BLaER1 (cell line): ENCODE measurements around the gene FCHSD2.

Experiments used
- H3K27ac ChIP-seq: shearing (Covaris generic); formaldehyde crosslinking; 2 replicates; pipeline ENCODE4 v1.8.1; 2022
- H3K27me3 ChIP-seq: shearing (Covaris generic); formaldehyde crosslinking; 2 replicates; pipeline ENCODE4 v1.8.1; 2022
- H3K36me3 ChIP-seq: shearing (Covaris generic); formaldehyde crosslinking; 2 replicates; pipeline ENCODE4 v1.8.1; 2022
- H3K4me1 ChIP-seq: shearing (Covaris generic); formaldehyde crosslinking; 2 replicates; pipeline ENCODE4 v1.8.1; 2022
- H3K4me2 ChIP-seq: shearing (Covaris generic); formaldehyde crosslinking; 2 replicates; pipeline ENCODE4 v1.8.1; 2022
- H3K4me3 ChIP-seq: shearing (Covaris generic); formaldehyde crosslinking; 2 replicates; pipeline ENCODE4 v1.8.1; 2022
- H3K9ac ChIP-seq: shearing (Covaris generic); formaldehyde crosslinking; 2 replicates; pipeline ENCODE4 v1.8.1; 2022
- H3K9me3 ChIP-seq: shearing (Covaris generic); formaldehyde crosslinking; 2 replicates; pipeline ENCODE4 v1.8.1; 2022
- H4K20me1 ChIP-seq: shearing (Covaris generic); formaldehyde crosslinking; 2 replicates; pipeline ENCODE4 v1.8.1; 2022
- Cebpa-rat ChIP-seq: shearing (Covaris generic); IDR thresholded peaks from 2 replicates; pipeline ENCODE4 v1.8.1; 2022

FCHSD2 gene

GRCh38 chr11:73184953-73185671, 43.0 kb upstream of the FCHSD2 start:
- no peaks in the 10 kb centered on the region for H4K20me1 ChIP-seq
- H3K4me2 ChIP-seq = peak overlapping the region; percentile 56
- no peaks in the 10 kb centered on the region for H3K27me3 ChIP-seq
- H3K36me3 ChIP-seq = no peaks in the 10 kb centered on the region
- H3K4me1 ChIP-seq = peaks cover 43% of the 10 kb centered on the region
- H3K9ac ChIP-seq = no peak overlapping the region
- no peaks in the 10 kb centered on the region for H3K9me3 ChIP-seq
- no peak overlapping the region for H3K27ac ChIP-seq
- H3K4me3 ChIP-seq = no peak overlapping the region
- no peak for TF ChIP-seq Cebpa-rat

DNA sequence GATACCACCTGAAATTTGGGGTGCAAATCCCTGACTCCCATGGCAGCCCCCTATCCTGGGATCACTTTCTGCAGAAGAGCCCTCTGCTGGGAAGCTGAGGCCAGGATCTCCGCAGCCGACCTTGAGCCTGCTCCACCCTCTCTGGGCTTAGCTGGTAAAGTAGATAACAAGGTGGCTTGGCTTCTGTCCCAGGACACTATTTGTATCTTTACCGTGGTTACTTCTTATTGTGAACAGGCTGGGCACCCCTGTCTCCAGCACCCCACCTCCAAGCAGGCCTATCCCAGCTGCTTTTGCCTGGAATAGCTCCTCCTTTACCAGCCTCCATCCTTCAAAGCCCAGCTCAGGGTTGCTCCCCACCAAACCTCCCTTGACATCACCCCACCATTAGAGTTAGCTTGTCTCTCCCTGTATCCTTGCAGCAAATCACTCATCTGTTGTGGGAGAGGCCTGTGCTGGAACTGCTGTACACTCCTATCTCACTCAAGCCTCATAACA, 40.8 kb upstream of the FCHSD2 start:
- no peak overlapping the region for H3K4me3 ChIP-seq
- H3K4me2 ChIP-seq = no peak overlapping the region
- no peak for TF ChIP-seq Cebpa-rat
- H3K36me3 ChIP-seq = no peaks in the 10 kb centered on the region
- H3K9ac ChIP-seq = no peak overlapping the region
- H4K20me1 ChIP-seq = no peaks in the 10 kb centered on the region
- H3K9me3 ChIP-seq = no peaks in the 10 kb centered on the region
- peaks cover 23% of the 10 kb centered on the region for H3K4me1 ChIP-seq
- H3K27me3 ChIP-seq = no peaks in the 10 kb centered on the region
- H3K27ac ChIP-seq = no peak overlapping the region

DNA sequence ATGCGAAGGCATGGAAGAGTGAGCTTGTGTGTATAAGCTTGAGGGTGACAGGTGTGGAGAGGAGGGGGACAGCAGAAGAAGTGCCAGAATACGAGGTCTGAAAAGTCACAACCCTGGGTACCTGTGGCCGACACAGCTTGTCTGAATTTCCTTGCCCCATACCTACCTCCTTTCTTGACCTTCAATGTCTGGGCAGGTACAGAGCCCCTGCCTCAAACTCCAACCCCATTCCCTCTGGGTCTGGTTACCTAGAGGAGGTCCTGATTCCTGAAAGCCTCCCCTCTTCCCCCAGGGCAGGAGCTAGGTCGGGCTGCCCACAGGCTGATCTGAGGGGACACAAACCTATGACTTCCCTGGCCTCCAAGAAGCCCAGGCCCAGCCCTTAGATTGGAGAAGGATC, 36.6 kb upstream of the FCHSD2 start:
- Histone ChIP-seq H4K20me1 (no peaks in the 10 kb centered on the region), H3K9ac (no peak overlapping the region), H3K36me3 (no peaks in the 10 kb centered on the region), H3K4me1 (peaks cover 32% of the 10 kb centered on the region), H3K27me3 (no peaks in the 10 kb centered on the region), H3K9me3 (no peaks in the 10 kb centered on the region), H3K4me2 (no peak overlapping the region), H3K4me3 (no peak overlapping the region), H3K27ac (no peak overlapping the region)
- no peak for TF ChIP-seq Cebpa-rat

GRCh38 chr11:73177778-73178539, 35.8 kb upstream of the FCHSD2 start:
- Histone ChIP-seq H3K9me3 (no peaks in the 10 kb centered on the region), H3K4me2 (peak overlapping the region; percentile 11; the same call in 1 of the 2 replicates)

GRCh38 chr11:73177380-73177777, 35.3 kb upstream of the FCHSD2 start:
- H3K9ac ChIP-seq = no peak overlapping the region
- H3K4me3 ChIP-seq = no peak overlapping the region
- no peak for TF ChIP-seq Cebpa-rat

More at GRCh38 chr11:73177778-73178539, 35.8 kb upstream of the FCHSD2 start:
- H3K4me1 ChIP-seq = peaks cover 38% of the 10 kb centered on the region
- peak overlapping the region; percentile 57; the same call in 1 of the 2 replicates for H3K27ac ChIP-seq
- no peak overlapping the region for H3K9ac ChIP-seq
- no peaks in the 10 kb centered on the region for H3K27me3 ChIP-seq
- no peak overlapping the region for H3K4me3 ChIP-seq
- no peak for TF ChIP-seq Cebpa-rat
- H4K20me1 ChIP-seq = no peaks in the 10 kb centered on the region
- H3K36me3 ChIP-seq = no peaks in the 10 kb centered on the region

DNA sequence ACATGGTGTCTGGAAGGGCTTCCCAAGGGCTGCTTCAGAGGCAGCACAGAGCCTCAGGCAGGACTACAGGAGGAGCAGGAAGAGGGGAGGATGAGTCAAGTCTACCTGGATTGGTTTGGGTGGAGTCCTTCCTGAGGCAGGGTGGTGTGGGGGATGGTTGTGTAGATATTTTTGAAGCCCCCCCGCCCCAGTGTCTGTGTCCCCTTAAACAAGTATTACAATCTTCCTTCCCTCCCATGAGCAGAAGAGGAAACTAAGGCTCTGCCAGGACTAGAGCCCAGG, 34.7 kb upstream of the FCHSD2 start:
- H3K27ac ChIP-seq = peak overlapping the region; percentile 57; the same call in 1 of the 2 replicates
- H3K27me3 ChIP-seq = no peaks in the 10 kb centered on the region
- TF ChIP-seq Cebpa-rat = no peak
- peaks cover 40% of the 10 kb centered on the region for H3K4me1 ChIP-seq
- peak overlapping the region; percentile 15; the same call in 1 of the 2 replicates for H3K4me2 ChIP-seq
- no peaks in the 10 kb centered on the region for H3K36me3 ChIP-seq
- no peak overlapping the region for H3K9ac ChIP-seq
- H3K4me3 ChIP-seq = no peak overlapping the region
- no peaks in the 10 kb centered on the region for H4K20me1 ChIP-seq
- no peaks in the 10 kb centered on the region for H3K9me3 ChIP-seq

More at GRCh38 chr11:73177380-73177777, 35.3 kb upstream of the FCHSD2 start:
- no peaks in the 10 kb centered on the region for H3K9me3 ChIP-seq
- H3K36me3 ChIP-seq = no peaks in the 10 kb centered on the region
- H3K4me1 ChIP-seq = peaks cover 38% of the 10 kb centered on the region
- no peaks in the 10 kb centered on the region for H4K20me1 ChIP-seq
- no peaks in the 10 kb centered on the region for H3K27me3 ChIP-seq
- 0 out of 2 replicates have a peak overlapping the region, but pooled peaks have one; percentile 11 for H3K4me2 ChIP-seq
- peak overlapping the region; percentile 57; the same call in 1 of the 2 replicates for H3K27ac ChIP-seq

DNA sequence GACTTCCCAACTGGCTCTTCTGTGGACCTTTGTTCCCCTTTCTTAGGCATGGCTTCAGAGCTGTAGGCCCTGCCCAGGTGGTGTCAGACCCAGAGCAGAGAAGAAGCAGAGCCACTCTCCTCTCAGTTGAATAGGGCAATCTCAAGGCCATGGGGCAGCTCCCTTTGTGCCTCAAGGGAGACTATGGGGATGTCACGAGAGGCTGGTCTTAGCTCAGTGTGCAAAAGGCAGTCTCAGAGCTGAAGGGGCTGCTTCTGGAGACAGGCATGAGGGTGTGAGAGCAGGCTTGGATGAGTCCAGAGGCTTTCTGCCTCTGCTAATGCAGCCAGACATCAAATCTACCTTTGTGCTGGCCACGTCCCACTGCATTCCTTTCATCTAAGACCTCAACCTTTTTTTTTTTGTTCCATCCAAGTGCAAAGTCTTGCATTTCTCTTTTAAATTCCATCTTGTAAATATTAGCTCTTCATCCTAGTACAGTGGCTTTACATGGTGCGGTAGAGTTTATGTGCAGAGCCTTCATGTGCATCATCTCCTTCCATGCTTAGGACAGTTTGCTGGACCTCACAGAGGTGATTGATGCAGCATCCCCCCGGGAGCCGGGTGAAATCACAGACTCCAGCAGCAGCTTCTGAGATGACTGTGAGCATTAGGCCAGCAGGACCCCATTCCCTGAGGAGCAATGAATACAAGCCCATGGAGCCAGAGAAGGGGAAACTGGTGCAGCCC, 34.2 kb upstream of the FCHSD2 start:
- H4K20me1 ChIP-seq = no peaks in the 10 kb centered on the region
- H3K36me3 ChIP-seq = no peaks in the 10 kb centered on the region
- peak overlapping the region; percentile 15 for H3K4me2 ChIP-seq
- no peak overlapping the region for H3K9ac ChIP-seq
- no peak overlapping the region for H3K4me3 ChIP-seq
- peak overlapping the region; percentile 57 for H3K27ac ChIP-seq
- no peak for TF ChIP-seq Cebpa-rat
- no peaks in the 10 kb centered on the region for H3K9me3 ChIP-seq
- H3K4me1 ChIP-seq = peaks cover 45% of the 10 kb centered on the region
- no peaks in the 10 kb centered on the region for H3K27me3 ChIP-seq

DNA sequence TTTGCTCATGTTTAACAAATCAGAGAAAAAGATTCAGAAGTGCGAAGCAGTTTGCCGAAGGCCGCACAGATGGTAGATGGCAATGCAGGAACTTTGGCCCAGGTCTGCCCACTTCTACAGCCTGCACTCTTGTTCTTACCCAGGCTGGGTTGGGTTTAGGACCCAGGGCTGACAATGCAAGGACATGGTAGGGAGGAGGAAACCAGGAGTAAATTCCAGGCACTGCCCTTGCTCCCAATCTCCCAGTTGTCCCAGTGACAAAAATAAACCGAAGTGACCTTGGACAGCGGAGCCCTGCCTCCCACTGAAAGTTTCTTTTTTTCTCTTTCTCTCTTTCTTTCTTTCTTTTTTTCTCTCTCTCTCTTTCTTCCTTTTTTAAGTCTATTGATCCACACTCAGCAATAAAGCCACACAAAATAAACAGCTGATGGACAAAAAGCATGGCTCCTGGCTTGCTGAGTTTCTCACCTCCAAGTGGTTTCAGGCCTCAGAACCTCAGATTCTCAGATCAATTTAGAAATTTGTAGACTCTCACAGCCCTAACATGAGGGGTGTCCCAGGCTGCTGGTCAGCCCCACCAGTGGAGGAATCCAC, 33.5 kb upstream of the FCHSD2 start:
- Histone ChIP-seq H3K27me3 (no peaks in the 10 kb centered on the region), H3K9ac (no peak overlapping the region), H3K4me1 (peaks cover 51% of the 10 kb centered on the region), H3K36me3 (no peaks in the 10 kb centered on the region), H3K4me2 (peak overlapping the region; percentile 15), H3K9me3 (no peaks in the 10 kb centered on the region), H4K20me1 (no peaks in the 10 kb centered on the region), H3K4me3 (no peak overlapping the region), H3K27ac (peak overlapping the region; percentile 42)
- no peak for TF ChIP-seq Cebpa-rat

GRCh38 chr11:73174495-73174791, 32.3 kb upstream of the FCHSD2 start:
- H3K4me3 ChIP-seq = no peak overlapping the region
- H3K9me3 ChIP-seq = no peaks in the 10 kb centered on the region
- no peak for TF ChIP-seq Cebpa-rat
- no peaks in the 10 kb centered on the region for H3K36me3 ChIP-seq
- no peak overlapping the region for H3K4me2 ChIP-seq
- H3K27me3 ChIP-seq = no peaks in the 10 kb centered on the region
- H3K27ac ChIP-seq = peak overlapping the region; percentile 11; the same call in 1 of the 2 replicates
- no peaks in the 10 kb centered on the region for H4K20me1 ChIP-seq
- H3K4me1 ChIP-seq = peaks cover 51% of the 10 kb centered on the region
- no peak overlapping the region for H3K9ac ChIP-seq
